ENCODE measurements around the gene EFNA5.

EFNA5 gene

GRCh38 chr5:107670932-107671741 lies at the start of gene EFNA5:
EFNA5 (minus strand) TSS chr5:107670937.
- peak in 1 of 2 donors; percentile 24 for DNase-seq

GRCh38 chr5:107719034-107719606 lies 48.4 kb upstream of the EFNA5 start:
- no peak for DNase-seq

- no peak for DNase-seq
Observed at GRCh38 chr5:107717816-107718215, 47.1 kb upstream of the EFNA5 start.

GRCh38 chr5:107713228-107713627 lies 42.5 kb upstream of the EFNA5 start:
- DNase-seq: no peak

GRCh38 chr5:107712359-107712870 lies 41.7 kb upstream of the EFNA5 start:
- no peak for DNase-seq

GRCh38 chr5:107705402-107706014 lies 34.8 kb upstream of the EFNA5 start:
- no peak for DNase-seq

GRCh38 chr5:107704681-107705401 lies 34.1 kb upstream of the EFNA5 start:
- no peak for DNase-seq

- no peak for DNase-seq
Observed at GRCh38 chr5:107700481-107700880, 29.7 kb upstream of the EFNA5 start.

GRCh38 chr5:107699425-107699824 lies 28.7 kb upstream of the EFNA5 start:
- no peak for DNase-seq

GRCh38 chr5:107698286-107698685 lies 27.5 kb upstream of the EFNA5 start:
- DNase-seq: no peak

GRCh38 chr5:107696498-107696897 lies 25.8 kb upstream of the EFNA5 start:
- no peak for DNase-seq

GRCh38 chr5:107696080-107696479 lies 25.3 kb upstream of the EFNA5 start:
- DNase-seq: no peak

- no peak for DNase-seq
Observed at GRCh38 chr5:107687937-107688336, 17.2 kb upstream of the EFNA5 start.

- DNase-seq: no peak
Observed at GRCh38 chr5:107687404-107687803, 16.7 kb upstream of the EFNA5 start.

GRCh38 chr5:107682533-107682932 lies 11.8 kb upstream of the EFNA5 start:
- no peak for DNase-seq

GRCh38 chr5:107680799-107681198 lies 10.1 kb upstream of the EFNA5 start:
- no peak for DNase-seq

GRCh38 chr5:107680099-107680498 lies 9.4 kb upstream of the EFNA5 start:
- DNase-seq: no peak

- DNase-seq: no peak
Observed at GRCh38 chr5:107676702-107677101, 6.0 kb upstream of the EFNA5 start.

GRCh38 chr5:107675201-107675600 lies 4.5 kb upstream of the EFNA5 start:
- DNase-seq: no peak

- DNase-seq: no peak
Observed at GRCh38 chr5:107674655-107675054, 3.9 kb upstream of the EFNA5 start.

GRCh38 chr5:107673368-107674136 lies 2.8 kb upstream of the EFNA5 start:
- peak; percentile 67 to 68 for DNase-seq

- DNase-seq: peak in 1 of 2 donors; percentile 3
Observed at GRCh38 chr5:107673039-107673367, 2.3 kb upstream of the EFNA5 start.

Measured in CD4-positive, alpha-beta T cell treated with Interleukin-4 for 1 hour (primary cell).